Effector CD4-positive, alpha-beta T cell (primary cell): ENCODE measurements around the gene AS3MT. TPM values are rescaled to one million over a fixed set of nuclear protein-coding genes. Genes with fewer than 3 reads are reported as not detected.
"Not testable (repeated sequence)": the region's sequence is repeated elsewhere in the genome, so short reads cannot be mapped to it uniquely, and the experiment has no call there.

Experiments
- DNase-seq: peaks from one replicate; pipeline ENCODE4 v3.0.0-alpha.2; 2020
- total RNA-seq: gene quantifications from one replicate; lab custom pipeline; 2026; lab: John Stamatoyannopoulos, UW

The AS3MT gene
- total RNA-seq: not detected

GRCh38 chr10:102869258-102870198, at the start of gene AS3MT:
TSS of gene AS3MT (plus strand) at chr10:102869470. CDS start at chr10:102869593, 123 bp downstream.
- DNase-seq: no peak

GRCh38 chr10:102820008-102820407, 49.3 kb upstream of the AS3MT start:
- not testable (repeated sequence) for DNase-seq

GRCh38 chr10:102822222-102822621, 47.0 kb upstream of the AS3MT start:
- no peak for DNase-seq

- no peak for DNase-seq
Observed at GRCh38 chr10:102824664-102825063, 44.6 kb upstream of the AS3MT start.

GRCh38 chr10:102826148-102826796, 43.0 kb upstream of the AS3MT start:
- no peak for DNase-seq

GRCh38 chr10:102827597-102827975, 41.7 kb upstream of the AS3MT start:
- no peak for DNase-seq

GRCh38 chr10:102831322-102832071, 37.8 kb upstream of the AS3MT start:
- DNase-seq: no peak

- no peak for DNase-seq
Observed at GRCh38 chr10:102832248-102832647, 37.0 kb upstream of the AS3MT start.

- DNase-seq: no peak
Observed at GRCh38 chr10:102832987-102833386, 36.3 kb upstream of the AS3MT start.

- no peak for DNase-seq
Observed at GRCh38 chr10:102834143-102834542, 35.1 kb upstream of the AS3MT start.

- DNase-seq: peak; percentile 67
Observed at GRCh38 chr10:102835007-102835482, 34.2 kb upstream of the AS3MT start.

- no peak for DNase-seq
Observed at GRCh38 chr10:102837230-102837721, 32.0 kb upstream of the AS3MT start, which contains the start of gene CYP17A1. TSS of gene CYP17A1 (minus strand) at chr10:102837413. CDS start at chr10:102837361, 52 bp downstream.

- DNase-seq: not testable (repeated sequence)
Observed at GRCh38 chr10:102838276-102838927, 30.9 kb upstream of the AS3MT start.

GRCh38 chr10:102841827-102842345, 27.4 kb upstream of the AS3MT start:
- DNase-seq: no peak

- DNase-seq: not testable (repeated sequence)
Observed at GRCh38 chr10:102843139-102843538, 26.1 kb upstream of the AS3MT start.

GRCh38 chr10:102844190-102844776, 25.0 kb upstream of the AS3MT start:
- DNase-seq: not testable (repeated sequence)

- no peak for DNase-seq
Observed at GRCh38 chr10:102845352-102845902, 23.8 kb upstream of the AS3MT start.

GRCh38 chr10:102850025-102850518, 19.2 kb upstream of the AS3MT start:
- no peak for DNase-seq

GRCh38 chr10:102853237-102853636, 16.0 kb upstream of the AS3MT start:
- not testable (repeated sequence) for DNase-seq

- DNase-seq: not testable (repeated sequence)
Observed at GRCh38 chr10:102855731-102856436, 13.4 kb upstream of the AS3MT start.
